Omental fat pad (tissue), 4 donors: ENCODE data around the gene ADAMTS17. TPM values are rescaled to one million over a fixed set of nuclear protein-coding genes. Genes with fewer than 3 reads are reported as not detected.

ENCODE experiments used
- ATAC-seq: fragments of 150-250 bp; one replicate; pipeline ENCODE4 v1.9.1; 2016; ENCODE audit warnings: mild to moderate bottlenecking, moderate library complexity; ENCODE audit not compliant: low FRiP score
- DNase-seq: peaks from one replicate; pipeline ENCODE4 v3.0.0-alpha.2; 2019; ENCODE audit warnings: low spot score
- total RNA-seq, 4 donors: library from RNA; depleted of rRNA; stranded (reverse); fragments of >200 nt; gene quantifications; one replicate each; pipeline ENCODE4 v1.1.0, GENCODE V29; 2016
- TF ChIP-seq, protein P1 (sequence below), 3 donors: fragments of 450-650 bp; IDR thresholded peaks; one replicate each; pipeline ENCODE4 v1.5.1; 2016 to 2017; ENCODE audit warnings: antibody characterized with exemption in 3 of 3, mild to moderate bottlenecking in 3 of 3, moderate library complexity in 2 of 3

ADAMTS17 gene
- total RNA-seq, 4 donors from 2014 or later, result 1.6 to 10.7 (median 5.7) TPM

DNA sequence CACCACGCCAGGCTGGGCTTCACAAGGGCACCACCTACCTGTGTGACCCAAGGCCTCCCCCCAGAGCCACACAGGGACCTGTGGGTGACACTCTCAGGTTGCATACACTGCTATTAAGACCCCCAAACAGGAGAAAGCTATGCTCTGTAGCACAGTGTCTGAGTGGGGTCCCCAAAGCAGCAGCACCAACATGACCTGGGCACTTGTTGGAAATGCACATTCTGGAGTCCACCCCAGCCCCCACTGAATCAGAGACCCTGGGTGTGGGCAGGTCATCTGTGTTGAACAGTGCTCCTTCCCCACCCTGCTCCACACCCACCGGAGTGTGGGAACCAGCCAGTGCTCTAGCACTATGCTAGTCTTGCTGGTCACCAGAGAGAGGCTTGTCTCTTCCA lies 76.1 kb downstream of the ADAMTS17 start:
- ATAC-seq (no peak), DNase-seq (no peak)

DNA sequence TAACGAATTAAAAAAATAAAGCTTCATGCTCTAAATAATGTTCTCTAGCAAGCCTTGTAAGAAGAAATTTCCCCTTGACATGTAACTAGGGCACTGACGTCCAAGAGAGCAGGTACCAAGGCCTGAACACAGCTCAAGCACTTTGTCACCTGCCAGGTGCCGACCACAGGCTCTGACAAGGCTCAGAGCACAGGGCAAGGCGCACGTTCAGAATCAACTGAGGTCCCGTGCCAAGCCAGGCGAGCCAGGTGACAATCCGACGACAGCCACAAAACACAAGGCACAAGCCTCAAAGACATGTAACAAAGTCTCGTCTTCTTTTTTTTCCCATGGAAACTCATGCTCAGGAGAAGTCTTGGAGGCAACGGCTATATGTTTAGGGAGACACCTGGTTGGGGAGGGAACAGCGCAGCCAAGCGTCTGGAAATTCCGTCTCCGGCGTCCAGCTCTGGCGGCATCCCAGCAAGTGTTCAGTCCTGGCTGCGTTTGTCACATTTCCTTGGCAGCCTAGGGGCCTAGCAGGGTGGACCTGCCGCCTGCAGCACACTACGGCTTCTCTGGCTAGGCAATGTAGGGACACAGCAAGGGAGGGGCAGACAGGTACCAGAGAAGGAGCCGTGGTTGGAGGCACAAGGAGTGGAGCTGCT lies 76.7 kb downstream of the ADAMTS17 start:
- no peak for DNase-seq

More for the DNA sequence above, 76.1 kb downstream of the ADAMTS17 start:
- TF ChIP-seq, protein P1, sequence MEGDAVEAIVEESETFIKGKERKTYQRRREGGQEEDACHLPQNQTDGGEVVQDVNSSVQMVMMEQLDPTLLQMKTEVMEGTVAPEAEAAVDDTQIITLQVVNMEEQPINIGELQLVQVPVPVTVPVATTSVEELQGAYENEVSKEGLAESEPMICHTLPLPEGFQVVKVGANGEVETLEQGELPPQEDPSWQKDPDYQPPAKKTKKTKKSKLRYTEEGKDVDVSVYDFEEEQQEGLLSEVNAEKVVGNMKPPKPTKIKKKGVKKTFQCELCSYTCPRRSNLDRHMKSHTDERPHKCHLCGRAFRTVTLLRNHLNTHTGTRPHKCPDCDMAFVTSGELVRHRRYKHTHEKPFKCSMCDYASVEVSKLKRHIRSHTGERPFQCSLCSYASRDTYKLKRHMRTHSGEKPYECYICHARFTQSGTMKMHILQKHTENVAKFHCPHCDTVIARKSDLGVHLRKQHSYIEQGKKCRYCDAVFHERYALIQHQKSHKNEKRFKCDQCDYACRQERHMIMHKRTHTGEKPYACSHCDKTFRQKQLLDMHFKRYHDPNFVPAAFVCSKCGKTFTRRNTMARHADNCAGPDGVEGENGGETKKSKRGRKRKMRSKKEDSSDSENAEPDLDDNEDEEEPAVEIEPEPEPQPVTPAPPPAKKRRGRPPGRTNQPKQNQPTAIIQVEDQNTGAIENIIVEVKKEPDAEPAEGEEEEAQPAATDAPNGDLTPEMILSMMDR (IDR thresholded peaks at IDR 0.05), result no peak

DNA sequence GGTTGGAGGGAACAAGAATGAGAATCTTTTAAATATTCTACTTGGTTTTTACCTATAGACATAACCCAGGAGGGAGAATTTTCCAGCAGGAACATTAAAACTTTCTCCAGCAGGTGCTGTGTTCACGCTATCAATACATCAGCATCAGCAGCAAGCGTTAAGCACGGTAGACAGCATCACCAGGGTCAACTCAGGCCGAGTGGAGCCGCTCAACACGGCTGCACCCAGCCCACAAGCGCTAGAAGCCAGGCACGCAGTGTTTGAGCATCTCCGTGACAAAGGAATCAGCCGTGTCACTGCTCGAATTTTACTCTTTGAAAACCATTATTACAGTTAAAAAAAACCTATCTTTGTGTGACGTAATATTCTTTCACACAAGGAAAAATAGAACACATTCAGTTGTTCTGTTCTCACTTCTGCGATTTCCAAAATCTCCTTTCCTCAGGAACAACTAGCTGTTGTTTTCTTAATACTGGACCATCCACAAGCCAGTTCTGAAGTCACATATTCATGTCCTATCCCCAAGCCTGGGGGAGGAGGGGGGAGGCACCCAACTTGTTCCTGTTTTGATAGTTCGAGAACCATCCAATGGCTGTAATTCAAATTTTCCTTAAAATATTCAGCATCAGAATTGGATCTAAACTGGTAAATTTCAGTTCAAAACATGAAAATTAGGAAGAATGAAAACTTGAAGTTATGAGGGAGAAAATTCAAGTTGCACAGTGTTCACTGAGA lies 77.9 kb downstream of the ADAMTS17 start:
- DNase-seq (no peak), ATAC-seq (no peak)
- TF ChIP-seq, protein P1 (IDR thresholded peaks at IDR 0.05), result no peak

More for the DNA sequence above, 76.7 kb downstream of the ADAMTS17 start:
- TF ChIP-seq, protein P1 (IDR thresholded peaks at IDR 0.05), result no peak
- ATAC-seq, result no peak

DNA sequence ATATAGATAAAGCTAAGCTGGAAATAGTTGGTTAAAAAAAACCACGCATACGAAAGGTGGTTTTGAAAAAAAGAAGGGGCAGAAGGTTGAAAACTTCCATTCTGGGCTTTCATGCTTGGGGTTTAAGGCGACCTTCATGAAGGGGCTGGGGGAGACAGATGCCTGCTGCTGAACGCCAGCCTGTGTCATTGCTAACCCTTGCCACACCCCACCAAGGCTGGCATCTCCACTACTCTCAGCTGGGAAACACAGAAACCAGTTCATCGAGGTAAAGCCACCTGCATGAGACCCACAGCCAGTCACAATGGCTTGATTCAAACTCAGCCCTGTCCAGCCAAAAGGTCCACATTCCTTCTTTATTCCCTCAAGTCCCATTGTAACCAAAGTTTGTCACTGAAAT lies 78.7 kb downstream of the ADAMTS17 start:
- ATAC-seq (no peak), DNase-seq (no peak)
- TF ChIP-seq, protein P1 (IDR thresholded peaks at IDR 0.05), result no peak

DNA sequence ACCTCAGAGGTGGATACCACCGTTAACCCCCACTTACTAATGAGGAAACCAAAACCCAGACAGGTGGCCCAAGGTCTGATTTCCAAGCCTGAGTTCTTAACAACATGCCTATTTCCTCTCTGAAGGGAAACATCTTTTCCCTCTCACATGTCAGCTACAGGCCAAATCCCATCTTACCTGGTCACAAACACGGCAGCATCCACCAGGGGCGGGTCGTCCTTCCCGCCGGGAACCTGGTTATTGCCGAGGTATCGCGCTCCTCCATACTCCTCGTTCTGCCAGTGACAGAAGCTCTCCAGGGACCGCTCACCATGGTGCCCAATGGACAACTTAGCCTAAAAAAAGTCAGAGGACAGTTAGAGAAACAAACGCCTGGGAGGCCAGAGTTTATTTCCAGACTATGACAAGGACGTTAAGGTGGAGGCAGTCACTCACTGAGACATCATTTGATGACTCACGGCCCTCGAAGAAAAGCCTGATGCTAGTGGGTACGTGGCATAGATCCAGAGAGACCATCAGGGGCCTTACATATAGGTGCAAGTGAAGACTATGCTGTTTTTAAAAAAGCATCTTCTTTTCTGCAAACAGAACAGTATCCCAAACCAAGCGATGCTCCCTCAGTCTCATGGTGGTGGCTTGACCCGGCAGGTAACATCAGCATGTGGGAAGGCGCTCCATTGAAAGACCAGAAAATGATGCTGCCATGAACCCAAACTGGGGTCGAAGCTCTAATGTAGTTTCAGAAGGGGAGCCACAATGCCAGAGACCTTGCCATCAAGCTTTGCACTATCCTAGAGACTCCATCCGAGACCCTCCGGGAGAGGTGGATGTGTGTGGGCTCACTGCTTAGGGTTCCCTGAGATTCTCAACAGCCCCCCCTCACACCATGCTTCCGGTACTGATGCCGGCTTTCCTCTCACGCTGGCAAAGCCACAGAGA lies 80.2 kb downstream of the ADAMTS17 start:
- DNase-seq (no peak), ATAC-seq (no peak)
- TF ChIP-seq, protein P1 (IDR thresholded peaks at IDR 0.05), result no peak

DNA sequence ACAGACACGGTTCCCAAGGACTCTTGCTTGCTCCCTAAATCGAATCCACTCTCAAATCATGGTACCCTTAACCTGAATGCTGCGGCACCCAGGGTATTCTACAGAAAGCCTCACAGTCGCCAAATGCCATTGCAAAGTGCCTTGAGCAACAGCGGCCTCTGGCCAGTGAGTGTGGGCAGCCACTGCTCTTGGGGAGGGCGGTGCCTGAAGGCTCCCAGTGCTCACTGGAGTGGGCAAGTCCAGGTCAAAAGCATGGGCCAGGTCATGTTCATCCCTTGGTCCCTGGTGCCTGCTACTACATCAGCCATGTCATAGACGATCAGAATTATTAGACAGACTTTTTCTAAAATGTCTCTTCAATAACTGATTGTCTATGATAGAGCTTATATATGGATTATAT lies 82.5 kb downstream of the ADAMTS17 start:
- TF ChIP-seq, protein P1 (IDR thresholded peaks at IDR 0.05), result no peak

More for the DNA sequence above, 82.5 kb downstream of the ADAMTS17 start:
- DNase-seq, result no peak
- no peak for ATAC-seq
